Measurements from ENCODE around the gene CALU. TPM values are rescaled to one million over a fixed set of nuclear protein-coding genes. Genes with fewer than 3 reads are reported as not detected.

The CALU gene
- total RNA-seq, 4 donors from 2014 or later = 23.6 to 1,780 (median 44.0) TPM

- TF ChIP-seq POLR2AphosphoS5 (IDR thresholded peaks at IDR 0.05) (no peak), EP300 (IDR thresholded peaks at IDR 0.05; ENCODE audit: low read depth) (no peak), CTCF (IDR thresholded peaks at IDR 0.05) (no peak), POLR2A (IDR thresholded peaks at IDR 0.05) (no peak)
- intact Hi-C loops (cut with DNase I; ENCODE audit: low total_unique reads) (no loop called here), in situ Hi-C loops (cut with MboI; ENCODE audit: low pct_ligation_motif_present in 1 of 4, low pct_unique_long_range_greater_than_20kb in 1 of 4, low sequenced_read_pairs in 3 of 4) (no loop called here)
- 54 to 63% methylated on average over 3 of the region's 3 CpGs for WGBS, 2 donors (ENCODE audit: low coverage in 1 of 2)
- Histone ChIP-seq H3K27ac (peak overlapping the region; percentile 7 to 97 (median 94)), H3K9me3 (no peaks in the 10 kb centered on the region), H3K4me1 (peaks cover 15 to 57% (median 25%) of the 10 kb centered on the region in 4 donors), H3K36me3 (no peaks in the 10 kb centered on the region), H3K27me3 (no peaks in the 10 kb centered on the region), H3K4me3 (no peak overlapping the region)
- no peak for DNase-seq
These were observed 2.3 kb downstream of the CALU start for GRCh38 chr7:128741491-128741890.

DNA sequence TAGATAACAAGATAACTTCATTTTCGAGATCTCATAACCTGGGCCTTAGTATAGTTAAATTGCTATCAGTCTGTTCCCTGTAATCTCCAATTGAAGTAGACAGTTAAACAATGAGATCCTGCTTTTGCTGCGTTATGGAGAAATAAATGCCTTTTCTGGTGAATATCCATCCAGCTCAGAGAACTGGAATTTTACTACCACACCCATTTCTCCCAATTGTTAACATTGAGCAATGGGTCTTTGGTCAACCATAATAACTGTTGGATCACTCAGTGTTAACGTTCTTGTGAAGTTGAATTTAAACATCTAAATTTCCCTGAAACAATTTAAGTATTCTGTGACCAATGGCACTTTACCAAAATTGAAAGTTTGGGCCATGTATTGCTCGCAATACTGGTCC, 3.0 kb downstream of the CALU start:
- intact Hi-C loops (cut with DNase I; ENCODE audit: low total_unique reads) = loop anchor here (1.0 kb wide), 1 partner anchor 97 kb away; no protein-coding TSS in a partner anchor
- H3K9me3 ChIP-seq = no peaks in the 10 kb centered on the region
- H3K27me3 ChIP-seq = no peaks in the 10 kb centered on the region
- peaks cover 15 to 58% (median 25%) of the 10 kb centered on the region in 4 donors for H3K4me1 ChIP-seq
- no peak overlapping the region for H3K4me3 ChIP-seq
- peak overlapping the region in 2 of 4 donors; percentile 93 to 97 for H3K27ac ChIP-seq
- TF ChIP-seq CTCF (IDR thresholded peaks at IDR 0.05) (no peak), EP300 (IDR thresholded peaks at IDR 0.05; ENCODE audit: low read depth) (no peak), POLR2AphosphoS5 (IDR thresholded peaks at IDR 0.05) (no peak), POLR2A (IDR thresholded peaks at IDR 0.05) (no peak)
- 62 to 67% methylated on average over 3 to 4 of the region's 4 CpGs for WGBS, 2 donors (ENCODE audit: low coverage in 1 of 2)
- no peaks in the 10 kb centered on the region for H3K36me3 ChIP-seq
- in situ Hi-C loops (cut with MboI; ENCODE audit: low pct_ligation_motif_present in 1 of 4, low pct_unique_long_range_greater_than_20kb in 1 of 4, low sequenced_read_pairs in 3 of 4) = no loop called here
- no peak for DNase-seq

- in situ Hi-C loops (cut with MboI; ENCODE audit: low pct_ligation_motif_present in 1 of 4, low pct_unique_long_range_greater_than_20kb in 1 of 4, low sequenced_read_pairs in 3 of 4) = no loop called here
These were observed 4.1 kb downstream of the CALU start for GRCh38 chr7:128743112-128743772.

More at GRCh38 chr7:128743112-128743772, 4.1 kb downstream of the CALU start:
- WGBS, 2 donors (ENCODE audit: low coverage in 1 of 2) = 81% methylated on average over 7 of the region's 7 CpGs; no CpG with 5 or more reads in 1 of the 2 donors
- intact Hi-C loops (cut with DNase I; ENCODE audit: low total_unique reads) = no loop called here
- Histone ChIP-seq H3K4me3 (no peak overlapping the region), H3K27me3 (no peaks in the 10 kb centered on the region), H3K27ac (peak overlapping the region in 1 of 4 donors; percentile 97), H3K36me3 (peaks cover 0 to under 1% (median 0%) of the 10 kb centered on the region in 4 donors), H3K9me3 (no peaks in the 10 kb centered on the region), H3K4me1 (peaks cover 11 to 59% (median 23%) of the 10 kb centered on the region in 4 donors)
- no peak for DNase-seq
- TF ChIP-seq EP300 (IDR thresholded peaks at IDR 0.05; ENCODE audit: low read depth) (no peak), CTCF (IDR thresholded peaks at IDR 0.05) (no peak), POLR2A (IDR thresholded peaks at IDR 0.05) (no peak), POLR2AphosphoS5 (IDR thresholded peaks at IDR 0.05) (no peak)
